C4-2B (cell line): Measurements from ENCODE around the gene PIR.

Experiments used
- H3K27ac ChIP-seq: fragments of 450-650 bp; 2 replicates; pipeline ENCODE4 v1.5.1; 2017
- CTCF ChIP-seq: fragments of 450-650 bp; conservative IDR thresholded peaks from 2 replicates; pipeline ENCODE4 v1.5.1; 2017; ENCODE audit warnings: mild to moderate bottlenecking
- ZFX ChIP-seq: fragments of 450-650 bp; IDR thresholded peaks from 2 replicates; pipeline ENCODE4 v1.6.1; 2017

PIR gene

GRCh38 chrX:15492469-15492868 is 664 bp downstream of the PIR start:
- H3K27ac ChIP-seq = peak overlapping the region; percentile 79
- TF ChIP-seq CTCF = no peak
- no peak for TF ChIP-seq ZFX

GRCh38 chrX:15483891-15484290 is 9.2 kb downstream of the PIR start:
- no peak for TF ChIP-seq ZFX
- no peak for TF ChIP-seq CTCF

GRCh38 chrX:15475486-15475885 is 17.6 kb downstream of the PIR start:
- no peak overlapping the region for H3K27ac ChIP-seq
- no peak for TF ChIP-seq ZFX
- TF ChIP-seq CTCF = no peak

More at GRCh38 chrX:15483891-15484290, 9.2 kb downstream of the PIR start:
- H3K27ac ChIP-seq = no peak overlapping the region

GRCh38 chrX:15475021-15475420 is 18.1 kb downstream of the PIR start:
- no peak overlapping the region for H3K27ac ChIP-seq

GRCh38 chrX:15474028-15474427 is 19.1 kb downstream of the PIR start:
- TF ChIP-seq CTCF (no peak), ZFX (no peak)
- H3K27ac ChIP-seq = no peak overlapping the region

More at GRCh38 chrX:15475021-15475420, 18.1 kb downstream of the PIR start:
- TF ChIP-seq CTCF = no peak

- H3K27ac ChIP-seq = no peak overlapping the region
- TF ChIP-seq ZFX (no peak), CTCF (no peak)
Measured at GRCh38 chrX:15472531-15472930, 20.6 kb downstream of the PIR start.

- TF ChIP-seq CTCF (peak; percentile 77), ZFX (no peak)
- H3K27ac ChIP-seq = no peak overlapping the region
Measured at GRCh38 chrX:15471028-15471427, 22.1 kb downstream of the PIR start.
